B cell (primary cell): ENCODE results near the gene PRELID1. TPM values are rescaled to one million over a fixed set of nuclear protein-coding genes. Genes with fewer than 3 reads are reported as not detected.

Experiments used
- ATAC-seq: fragments of 200-7000 bp; cut with Tn5 transposase; one replicate; pipeline ENCODE4 v1.10.0; 2021; ENCODE audit warnings: low read depth, mild to moderate bottlenecking, moderate number of reproducible peaks, moderate library complexity
- CTCF ChIA-PET: fragments of 350-600 bp; sonication (Branson Sonifier 250); formaldehyde crosslinking; loops from one replicate; lab custom pipeline; 2021; ENCODE audit warnings: antibody characterized with exemption, inconsistent platforms; lab: Charles Lee
- POLR2A ChIA-PET: fragments of 350-600 bp; sonication (Branson Sonifier 250); formaldehyde crosslinking; loops from one replicate; lab custom pipeline; 2021; ENCODE audit warnings: antibody characterized with exemption; lab: Charles Lee
- DNase-seq: peaks from one replicate; pipeline ENCODE4 v3.0.0; 2013
- H2AFZ ChIP-seq: 2 replicates; pipeline ENCODE4 v1.6.1; 2012; ENCODE audit warnings: mild to moderate bottlenecking, low read depth, low read length; ENCODE audit not compliant: insufficient read depth, poor library complexity, severe bottlenecking
- H3K27ac ChIP-seq, 2 donors: 1 replicate in 1 of 2; 2 replicates in 1 of 2; pipeline ENCODE4 v1.5.1; 2012 to 2013; ENCODE audit warnings: low read length in 2 of 2, mild to moderate bottlenecking in 2 of 2, moderate library complexity in 1 of 2
- H3K27me3 ChIP-seq, 4 experiments: fragments of 200-600 bp in 1 of 4; sonication (generic) in 1 of 4; replicated peaks in 1 of 4; 1 replicate in 2 of 4; 2 replicates in 2 of 4; pipeline versions ENCODE4 v1.6.1 to v1.7.0; 2013 to 2016; ENCODE audit warnings: low read length in 3 of 4, mild to moderate bottlenecking in 2 of 4, mixed read lengths in 1 of 4, moderate library complexity in 1 of 4; ENCODE audit not compliant: insufficient read depth in 4 of 4, control insufficient read depth in 3 of 4; ENCODE audit errors: control extremely low read depth in 1 of 4
- H3K36me3 ChIP-seq, 2 experiments: replicated peaks in 1 of 2; 1 replicate in 1 of 2; 2 replicates in 1 of 2; pipeline versions ENCODE4 v1.6.1 to v1.7.1; 2013; ENCODE audit warnings: low read length in 1 of 2; ENCODE audit not compliant: insufficient read depth in 2 of 2, control insufficient read depth in 1 of 2; ENCODE audit errors: control extremely low read depth in 1 of 2, extremely low read depth in 1 of 2
- H3K4me1 ChIP-seq, 2 donors: fragments of 200-600 bp in 1 of 2; sonication (generic) in 1 of 2; 1 replicate in 1 of 2; 2 replicates in 1 of 2; pipeline versions ENCODE4 v1.5.1 to v1.6.1; 2013 to 2017; ENCODE audit warnings: low read length in 2 of 2; ENCODE audit not compliant: control insufficient read depth in 2 of 2, insufficient read depth in 2 of 2
- H3K4me2 ChIP-seq: replicated peaks from 2 replicates; pipeline ENCODE3; 2012; ENCODE audit warnings: mild to moderate bottlenecking, low read depth, low read length; ENCODE audit not compliant: poor library complexity, severe bottlenecking
- H3K4me3 ChIP-seq, 5 experiments: fragments of 200-600 bp in 1 of 5; sonication (generic) in 1 of 5; 1 replicate in 3 of 5; 2 replicates in 2 of 5; pipeline versions ENCODE4 v1.5.1 to v1.7.0; 2011 to 2016; ENCODE audit warnings: low read length in 4 of 5, mild to moderate bottlenecking in 4 of 5, low read depth in 2 of 5, control low read depth in 1 of 5, moderate library complexity in 1 of 5; ENCODE audit not compliant: insufficient read depth in 1 of 5; ENCODE audit errors: control extremely low read depth in 1 of 5, extremely low read depth in 1 of 5
- H3K79me2 ChIP-seq: fragments of 200-600 bp; sonication (generic); one replicate; pipeline ENCODE4 v1.6.0; 2016; ENCODE audit warnings: low read length; ENCODE audit not compliant: control insufficient read depth, insufficient read depth
- H3K9ac ChIP-seq: fragments of 200-600 bp; sonication (generic); 2 replicates; pipeline ENCODE4 v1.6.1; 2017; ENCODE audit warnings: mild to moderate bottlenecking, low read length, moderate library complexity
- H3K9me3 ChIP-seq, 3 donors: one replicate each; pipeline versions ENCODE4 v1.6.1 to v1.7.1; 2013; ENCODE audit warnings: low read length in 2 of 3; ENCODE audit not compliant: control insufficient read depth in 2 of 3, insufficient read depth in 1 of 3; ENCODE audit errors: control extremely low read depth in 1 of 3
- H4K20me1 ChIP-seq: 2 replicates; pipeline ENCODE4 v1.6.0; 2012; ENCODE audit warnings: mild to moderate bottlenecking, low read length; ENCODE audit not compliant: insufficient read depth, control insufficient read depth, poor library complexity, severe bottlenecking
- H3K27ac Mint-ChIP-seq: one replicate; pipeline ENCODE4 v1.8.0; 2021; ENCODE audit warnings: mixed read lengths
- H3K27me3 Mint-ChIP-seq: one replicate; pipeline ENCODE4 v1.8.0; 2021; ENCODE audit warnings: mixed read lengths
- H3K4me1 Mint-ChIP-seq: one replicate; pipeline ENCODE4 v1.8.0; 2021; ENCODE audit warnings: mixed read lengths
- H3K4me3 Mint-ChIP-seq: one replicate; pipeline ENCODE4 v1.8.0; 2021; ENCODE audit warnings: mixed read lengths
- H3K9me3 Mint-ChIP-seq: one replicate; pipeline ENCODE4 v1.8.0; 2022; ENCODE audit warnings: mixed read lengths; ENCODE audit not compliant: insufficient read depth
- EZH2 ChIP-seq: IDR thresholded peaks from 2 replicates; pipeline ENCODE4 v1.6.1; 2012; ENCODE audit warnings: borderline replicate concordance, low read depth, mild to moderate bottlenecking, moderate library complexity, low read length; ENCODE audit not compliant: insufficient read depth, poor library complexity, severe bottlenecking
- whole genome bisulfite sequencing: methylation state at CpG from one replicate; pipeline ENCODE4 v1.1.5; 2013; ENCODE audit warnings: missing lambda C conversion rate; ENCODE audit not compliant: insufficient coverage; 5-methylcytosine and 5-hydroxymethylcytosine counted together
- intact Hi-C: fragments of 100-400 bp; cut with micrococcal nuclease; formaldehyde crosslinking; loops from one replicate; pipeline ENCODE4 v1.10.0; 2022
- polyA plus RNA-seq: library from polyadenylated mRNA; depleted of rRNA; stranded (reverse); fragments of >200 nt; gene quantifications from 2 replicates; pipeline ENCODE4 v1.2.3, GENCODE V29; 2012
- total RNA-seq, 2 donors: library from RNA; stranded (reverse); fragments of 120-200 nt in 1 of 2; gene quantifications; 1 replicate in 1 of 2; 2 replicates in 1 of 2; pipeline versions ENCODE4 v1.2.3 to v1.2.4, GENCODE V29; 2013 to 2022
- TF ChIP-seq, protein P1 (sequence below): fragments of 200-600 bp; IDR thresholded peaks from one replicate; pipeline ENCODE4 v1.8.0; 2022; ENCODE audit warnings: antibody characterized with exemption, mild to moderate bottlenecking

The PRELID1 gene
- total and polyA plus RNA-seq, 2 donors (not counting 1 experiment from before 2014, with no cell fraction given): 71.7 to 86.8 TPM

DNA sequence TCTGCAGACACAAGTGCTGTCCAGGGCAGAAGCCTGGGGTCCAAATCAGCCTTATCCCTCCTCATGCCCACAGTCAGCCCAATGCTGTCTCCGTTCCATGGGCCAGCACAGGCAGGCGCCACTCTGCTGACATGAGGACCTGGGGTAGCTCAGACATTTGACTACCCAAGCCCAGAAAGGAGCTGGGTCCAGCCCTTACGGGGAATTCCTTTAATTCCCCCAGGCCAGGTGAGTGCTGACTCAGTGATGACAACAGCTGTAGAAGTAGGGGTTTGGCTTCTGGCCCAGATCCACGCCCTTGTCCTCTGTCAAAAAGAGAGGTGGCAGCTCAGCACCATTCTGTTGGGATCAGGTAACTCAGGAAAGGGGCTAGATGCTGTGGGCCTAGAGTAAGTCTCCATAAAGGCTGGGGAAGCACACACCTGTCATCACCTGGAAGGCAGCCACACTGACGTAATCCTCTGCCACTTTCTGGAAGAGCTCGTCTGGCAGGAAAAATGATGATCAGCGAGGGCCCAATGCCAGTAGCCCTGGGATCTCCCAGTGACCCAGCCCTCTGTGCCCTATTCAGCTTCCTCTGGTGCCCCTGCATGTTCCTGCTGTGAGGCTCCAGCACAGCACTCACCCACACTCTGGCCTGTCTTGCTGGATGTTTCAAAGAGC lies 2.0 kb upstream of the PRELID1 start:
- Mint-ChIP-seq H3K27me3 (no peaks in the 10 kb centered on the region), H3K9me3 (no peaks in the 10 kb centered on the region), H3K4me1 (peaks cover 83% of the 10 kb centered on the region), H3K4me3 (peak overlapping the region; percentile 95), H3K27ac (peak overlapping the region; percentile 93)
- Histone ChIP-seq H4K20me1 (peaks cover 26% of the 10 kb centered on the region), H3K27me3 (no peaks in the 10 kb centered on the region), H3K4me1 (peaks cover 60 to 78% of the 10 kb centered on the region in 2 donors), H3K9ac (peak overlapping the region; percentile 93), H2AFZ (no peak overlapping the region), H3K36me3 (peaks cover 2 to 31% of the 10 kb centered on the region in 2 experiments), H3K79me2 (peaks cover 41% of the 10 kb centered on the region), H3K4me2 (peak overlapping the region; percentile 87), H3K4me3 (no peak overlapping the region), H3K9me3 (no peaks in the 10 kb centered on the region), H3K27ac (peak overlapping the region; percentile 79 to 81)
- DNase-seq (peak; percentile 53), ATAC-seq (peak; percentile 11)
- intact Hi-C loops: loop anchor here (2.0 to 5.0 kb wide), 4 partner anchors 169 to 301 kb away; partner anchors contain the start of genes B4GALT7, DOK3 and NSD1
- ChIA-PET POLR2A (interaction anchor here (0.6 to 1.2 kb wide), 3 partner anchors 9 to 316 kb away, joined by 3 read pairs; no protein-coding TSS in a partner anchor), CTCF (interaction anchor here (0.8 to 3.8 kb wide), 7 partner anchors 8 to 188 kb away, joined by 3 to 26 read pairs (median 5); partner anchors contain the start of gene MXD3)
- TF ChIP-seq, protein P1, sequence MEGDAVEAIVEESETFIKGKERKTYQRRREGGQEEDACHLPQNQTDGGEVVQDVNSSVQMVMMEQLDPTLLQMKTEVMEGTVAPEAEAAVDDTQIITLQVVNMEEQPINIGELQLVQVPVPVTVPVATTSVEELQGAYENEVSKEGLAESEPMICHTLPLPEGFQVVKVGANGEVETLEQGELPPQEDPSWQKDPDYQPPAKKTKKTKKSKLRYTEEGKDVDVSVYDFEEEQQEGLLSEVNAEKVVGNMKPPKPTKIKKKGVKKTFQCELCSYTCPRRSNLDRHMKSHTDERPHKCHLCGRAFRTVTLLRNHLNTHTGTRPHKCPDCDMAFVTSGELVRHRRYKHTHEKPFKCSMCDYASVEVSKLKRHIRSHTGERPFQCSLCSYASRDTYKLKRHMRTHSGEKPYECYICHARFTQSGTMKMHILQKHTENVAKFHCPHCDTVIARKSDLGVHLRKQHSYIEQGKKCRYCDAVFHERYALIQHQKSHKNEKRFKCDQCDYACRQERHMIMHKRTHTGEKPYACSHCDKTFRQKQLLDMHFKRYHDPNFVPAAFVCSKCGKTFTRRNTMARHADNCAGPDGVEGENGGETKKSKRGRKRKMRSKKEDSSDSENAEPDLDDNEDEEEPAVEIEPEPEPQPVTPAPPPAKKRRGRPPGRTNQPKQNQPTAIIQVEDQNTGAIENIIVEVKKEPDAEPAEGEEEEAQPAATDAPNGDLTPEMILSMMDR: no peak
- TF ChIP-seq EZH2: no peak
- 70% methylated on average over 7 of the region's 7 CpGs for WGBS
